GM23248 (cell line): ENCODE results near the gene CRIP1. TPM values are rescaled to one million over a fixed set of nuclear protein-coding genes. Genes with fewer than 3 reads are reported as not detected.

Source experiments
- DNase-seq: peaks from one replicate; pipeline ENCODE4 v3.0.0-alpha.2; 2015
- H2AFZ ChIP-seq: fragments of 200-600 bp; sonication (generic); 2 replicates; pipeline ENCODE4 v1.6.1; 2016; ENCODE audit warnings: antibody characterized with exemption
- H3F3A ChIP-seq: fragments of 200-600 bp; sonication (generic); 2 replicates; pipeline ENCODE4 v1.6.1; 2016; ENCODE audit warnings: mild to moderate bottlenecking, antibody characterized with exemption, mixed run types; ENCODE audit not compliant: insufficient read depth
- H3K27ac ChIP-seq: fragments of 200-600 bp; sonication (generic); 2 replicates; pipeline ENCODE4 v1.5.1; 2016; ENCODE audit warnings: mild to moderate bottlenecking
- H3K27me3 ChIP-seq: fragments of 200-600 bp; sonication (generic); replicated peaks from 2 replicates; pipeline ENCODE4 v1.6.1; 2016; ENCODE audit warnings: mild to moderate bottlenecking; ENCODE audit not compliant: insufficient read depth
- H3K36me3 ChIP-seq: fragments of 200-600 bp; sonication (generic); 2 replicates; pipeline ENCODE4 v1.6.1; 2016; ENCODE audit warnings: low read depth, mild to moderate bottlenecking
- H3K4me1 ChIP-seq: fragments of 200-600 bp; sonication (generic); 2 replicates; pipeline ENCODE4 v1.6.1; 2016; ENCODE audit warnings: mild to moderate bottlenecking; ENCODE audit not compliant: insufficient read depth
- H3K4me2 ChIP-seq: fragments of 200-600 bp; sonication (generic); one replicate; pipeline ENCODE4 v1.6.1; 2016; ENCODE audit warnings: mild to moderate bottlenecking; ENCODE audit not compliant: unreplicated experiment
- H3K4me3 ChIP-seq: fragments of 200-600 bp; sonication (generic); 2 replicates; pipeline ENCODE4 v1.5.1; 2016; ENCODE audit warnings: mild to moderate bottlenecking
- H3K79me2 ChIP-seq: fragments of 200-600 bp; sonication (generic); 2 replicates; pipeline ENCODE4 v1.6.1; 2016; ENCODE audit warnings: mild to moderate bottlenecking; ENCODE audit not compliant: insufficient read depth
- H3K9ac ChIP-seq: fragments of 200-600 bp; sonication (generic); 2 replicates; pipeline ENCODE4 v1.6.1; 2016; ENCODE audit warnings: mild to moderate bottlenecking
- H3K9me2 ChIP-seq: fragments of 200-600 bp; sonication (generic); 2 replicates; pipeline ENCODE4 v1.6.1; 2016; ENCODE audit warnings: mixed run types, mild to moderate bottlenecking, moderate library complexity; ENCODE audit not compliant: insufficient read depth
- H3K9me3 ChIP-seq: fragments of 200-600 bp; sonication (generic); one replicate; pipeline ENCODE4 v1.6.1; 2017; ENCODE audit warnings: low read depth
- H4K20me1 ChIP-seq: fragments of 200-600 bp; sonication (generic); 2 replicates; pipeline ENCODE4 v1.6.0; 2016; ENCODE audit not compliant: insufficient read depth
- EZH2 ChIP-seq: fragments of 200-600 bp; sonication (generic); IDR thresholded peaks from 2 replicates; pipeline ENCODE4 v1.6.1; 2018; ENCODE audit warnings: antibody characterized with exemption, mild to moderate bottlenecking; ENCODE audit not compliant: insufficient read depth, poor library complexity, severe bottlenecking
- EZH2phosphoT487 ChIP-seq: fragments of 200-600 bp; sonication (generic); IDR thresholded peaks from 2 replicates; pipeline ENCODE4 v1.6.1; 2018; ENCODE audit warnings: antibody characterized with exemption, moderate library complexity, mild to moderate bottlenecking, low read depth; ENCODE audit not compliant: insufficient read depth
- WGBS, 2 experiments: methylation state at CpG; one replicate each; pipeline ENCODE4 v1.1.6; 2015 to 2017; ENCODE audit warnings: low lambda C conversion rate in 2 of 2, low coverage in 1 of 2; ENCODE audit errors: missing lambda C conversion rate in 2 of 2; 5-methylcytosine and 5-hydroxymethylcytosine counted together
- in situ Hi-C: fragments of 300-500 bp; cut with MboI; formaldehyde crosslinking; loops from 2 replicates; pipeline ENCODE4 v1.15.0; 2020
- polyA plus RNA-seq: library from polyadenylated mRNA; unstranded; fragments of >200 nt; fragmentation: Nextera tagmentation; extraction: Ambion mirVana; gene quantifications from 2 replicates; pipeline ENCODE4 v1.2.1, GENCODE V29; 2016
- total RNA-seq: library from RNA; depleted of rRNA; stranded (reverse); fragments of >200 nt; shearing (Covaris generic); gene quantifications from 2 replicates; pipeline ENCODE4 v1.2.3, GENCODE V29; 2014

Gene CRIP1
- total and polyA plus RNA-seq, 2 experiments from 2014 or later: 12.3 to 32.7 TPM

GRCh38 chr14:105503935-105504692 lies 17.4 kb downstream of the CRIP1 start:
- H4K20me1 ChIP-seq: no peaks in the 10 kb centered on the region
- no peak for DNase-seq
- H3K27me3 ChIP-seq: 0 out of 2 replicates have a peak, but pooled peaks cover 4% of the 10 kb centered on the region
- H3K36me3 ChIP-seq: no peaks in the 10 kb centered on the region
- TF ChIP-seq EZH2: no peak
- no peaks in the 10 kb centered on the region for H3F3A ChIP-seq
- no peaks in the 10 kb centered on the region for H3K9me2 ChIP-seq
- H3K27ac ChIP-seq: no peak overlapping the region
- H3K9ac ChIP-seq: no peak overlapping the region
- H3K4me2 ChIP-seq: no peak overlapping the region
- no peaks in the 10 kb centered on the region for H3K79me2 ChIP-seq
- in situ Hi-C loops: no loop called here
- H2AFZ ChIP-seq: no peak overlapping the region
- WGBS, 2 experiments: 44 to 59% methylated on average over 16 to 29 of the region's 29 CpGs
- no peak overlapping the region for H3K4me3 ChIP-seq
- no peaks in the 10 kb centered on the region for H3K9me3 ChIP-seq
- no peaks in the 10 kb centered on the region for H3K4me1 ChIP-seq

- H3F3A ChIP-seq: no peaks in the 10 kb centered on the region
- peaks cover 9% of the 10 kb centered on the region; the same call in 1 of the 2 replicates for H3K27me3 ChIP-seq
- 70 to 79% methylated on average over 16 of the region's 16 CpGs for WGBS, 2 experiments
- no peak overlapping the region for H3K4me2 ChIP-seq
- H3K27ac ChIP-seq: no peak overlapping the region
- no peak for DNase-seq
- in situ Hi-C loops: no loop called here
- no peaks in the 10 kb centered on the region for H3K36me3 ChIP-seq
- no peaks in the 10 kb centered on the region for H3K9me3 ChIP-seq
- no peaks in the 10 kb centered on the region for H4K20me1 ChIP-seq
- H3K9me2 ChIP-seq: no peaks in the 10 kb centered on the region
- no peak overlapping the region for H3K9ac ChIP-seq
- H3K4me1 ChIP-seq: no peaks in the 10 kb centered on the region
- no peaks in the 10 kb centered on the region for H3K79me2 ChIP-seq
- TF ChIP-seq EZH2 (no peak), EZH2phosphoT487 (no peak)
- H2AFZ ChIP-seq: no peak overlapping the region
- no peak overlapping the region for H3K4me3 ChIP-seq
These were observed 18.4 kb downstream of the CRIP1 start for GRCh38 chr14:105505101-105505500.

GRCh38 chr14:105507247-105507646 lies 20.6 kb downstream of the CRIP1 start:
- 55 to 59% methylated on average over 16 to 17 of the region's 17 CpGs for WGBS, 2 experiments
- no peak overlapping the region for H3K27ac ChIP-seq
- no peak overlapping the region for H3K9ac ChIP-seq
- no peak overlapping the region for H2AFZ ChIP-seq
- DNase-seq: no peak
- H3K27me3 ChIP-seq: peaks cover 19% of the 10 kb centered on the region
- H3F3A ChIP-seq: no peaks in the 10 kb centered on the region
- in situ Hi-C loops: no loop called here
- no peaks in the 10 kb centered on the region for H3K4me1 ChIP-seq
- H3K4me2 ChIP-seq: no peak overlapping the region
- H3K79me2 ChIP-seq: no peaks in the 10 kb centered on the region
- no peaks in the 10 kb centered on the region for H3K9me2 ChIP-seq
- no peaks in the 10 kb centered on the region for H3K36me3 ChIP-seq
- no peaks in the 10 kb centered on the region for H4K20me1 ChIP-seq
- H3K9me3 ChIP-seq: no peaks in the 10 kb centered on the region
- TF ChIP-seq EZH2phosphoT487: no peak
- TF ChIP-seq EZH2: no peak
- H3K4me3 ChIP-seq: no peak overlapping the region

GRCh38 chr14:105508069-105508468 lies 21.4 kb downstream of the CRIP1 start:
- no peak for TF ChIP-seq EZH2
- no peak for TF ChIP-seq EZH2phosphoT487

More at GRCh38 chr14:105508069-105508468, 21.4 kb downstream of the CRIP1 start:
- no peaks in the 10 kb centered on the region for H3K4me1 ChIP-seq
- H3K4me2 ChIP-seq: no peak overlapping the region
- no peaks in the 10 kb centered on the region for H3K9me3 ChIP-seq
- 77% methylated on average over 16 of the region's 16 CpGs for WGBS, 2 experiments
- H3K4me3 ChIP-seq: no peak overlapping the region
- H3K27me3 ChIP-seq: peaks cover 27% of the 10 kb centered on the region
- no peaks in the 10 kb centered on the region for H4K20me1 ChIP-seq
- in situ Hi-C loops: no loop called here
- H3K79me2 ChIP-seq: no peaks in the 10 kb centered on the region
- DNase-seq: no peak
- no peak overlapping the region for H2AFZ ChIP-seq
- no peak overlapping the region for H3K9ac ChIP-seq
- H3K27ac ChIP-seq: no peak overlapping the region
- no peaks in the 10 kb centered on the region for H3K36me3 ChIP-seq
- H3K9me2 ChIP-seq: no peaks in the 10 kb centered on the region
- no peaks in the 10 kb centered on the region for H3F3A ChIP-seq
